K562 (cell line): ENCODE results near the gene PAQR6. TPM values are rescaled to one million over a fixed set of nuclear protein-coding genes. Genes with fewer than 3 reads are reported as not detected.

Experiments used
- CCAR2 ChIP-seq: fragments of 200-400 bp; formaldehyde crosslinking; IDR thresholded peaks from 2 replicates; pipeline ENCODE4 v1.6.1; 2017; ENCODE audit warnings: mild to moderate bottlenecking, low read depth, low read length
- CREBBP ChIP-seq: IDR thresholded peaks from one replicate; pipeline ENCODE4 v1.6.1; 2012; ENCODE audit warnings: low read depth, mild to moderate bottlenecking, control low read depth, inconsistent platforms, low read length
- DACH1 ChIP-seq: fragments of 450-650 bp; IDR thresholded peaks from 2 replicates; pipeline ENCODE4 v1.6.1; 2018; ENCODE audit not compliant: partially characterized antibody
- ESRRA ChIP-seq: fragments of 450-650 bp; IDR thresholded peaks from 2 replicates; pipeline ENCODE4 v1.6.1; 2014; ENCODE audit warnings: low read depth, mild to moderate bottlenecking, moderate library complexity, borderline replicate concordance
- GATA2 ChIP-seq: sonication (generic); formaldehyde crosslinking; IDR thresholded peaks from 2 replicates; pipeline ENCODE4 v1.4.0; 2020; ENCODE audit warnings: mild to moderate bottlenecking, missing genetic modification reagents
- KLF1 ChIP-seq: fragments of 450-650 bp; IDR thresholded peaks from 2 replicates; pipeline ENCODE4 v1.6.1; 2016; ENCODE audit warnings: missing genetic modification characterization, missing compliant biosample characterization
- MEF2D ChIP-seq: conservative IDR thresholded peaks from 2 replicates; pipeline ENCODE4 v1.6.1; 2016; ENCODE audit warnings: low read depth, missing genetic modification characterization, missing compliant biosample characterization
- MTA3 ChIP-seq: fragments of 450-650 bp; formaldehyde crosslinking; IDR thresholded peaks from 2 replicates; pipeline ENCODE4 v1.6.1; 2017; ENCODE audit warnings: mild to moderate bottlenecking, borderline replicate concordance
- NFE2L1 ChIP-seq: fragments of 450-650 bp; IDR thresholded peaks from 2 replicates; pipeline ENCODE4 v1.6.1; 2016; ENCODE audit warnings: missing genetic modification characterization, low read depth, mild to moderate bottlenecking, missing compliant biosample characterization, moderate library complexity, borderline replicate concordance
- NR2C2 ChIP-seq, 2 experiments: fragments of 200-800 bp in 1 of 2; sonication (Bioruptor generic) in 1 of 2; sonication (generic) in 1 of 2; formaldehyde crosslinking in 1 of 2; IDR thresholded peaks; 2 replicates each; pipeline versions ENCODE4 v1.6.1 to v1.8.0; 2016 to 2022; ENCODE audit warnings: mild to moderate bottlenecking in 1 of 2, missing compliant biosample characterization in 1 of 2, missing genetic modification characterization in 1 of 2, missing genetic modification reagents in 1 of 2
- RBM17 ChIP-seq: fragments of 200-400 bp; formaldehyde crosslinking; IDR thresholded peaks from 2 replicates; pipeline ENCODE4 v1.6.1; 2017; ENCODE audit warnings: low read depth, mild to moderate bottlenecking, low read length, borderline replicate concordance
- RUNX1 ChIP-seq: sonication (generic); IDR thresholded peaks from 2 replicates; pipeline ENCODE4 v1.6.1; 2016; ENCODE audit warnings: antibody characterized with exemption, low read depth
- SIX5 ChIP-seq, 2 experiments: IDR thresholded peaks; 2 replicates each; pipeline ENCODE4 v1.6.1; 2011; ENCODE audit warnings: low read length in 2 of 2, borderline replicate concordance in 1 of 2, low read depth in 1 of 2, mild to moderate bottlenecking in 1 of 2, moderate library complexity in 1 of 2; ENCODE audit not compliant: insufficient read depth in 1 of 2
- TAF7 ChIP-seq: fragments of 450-650 bp; IDR thresholded peaks from 2 replicates; pipeline ENCODE4 v1.6.1; 2016; ENCODE audit warnings: missing genetic modification characterization, missing compliant biosample characterization
- ZFPM2 ChIP-seq: fragments of 250-450 bp; sonication (Bioruptor Pico); IDR thresholded peaks from 2 replicates; pipeline ENCODE4 v1.5.1; 2022; ENCODE audit warnings: mild to moderate bottlenecking
- ZNF347 ChIP-seq: fragments of 450-650 bp; formaldehyde crosslinking; IDR thresholded peaks from 2 replicates; pipeline ENCODE4 v1.4.0; 2020; ENCODE audit warnings: low read depth, mild to moderate bottlenecking, moderate library complexity
- ZNF444 ChIP-seq: fragments of 250-450 bp; sonication (Bioruptor Pico); IDR thresholded peaks from 2 replicates; pipeline ENCODE4 v1.4.0; 2020; ENCODE audit warnings: mild to moderate bottlenecking, moderate library complexity
- ZNF589 ChIP-seq: fragments of 200-800 bp; sonication (Bioruptor generic); IDR thresholded peaks from 2 replicates; pipeline ENCODE4 v1.6.1; 2016; ENCODE audit warnings: low read depth, missing genetic modification characterization, missing compliant biosample characterization
- polyA plus RNA-seq, 8 experiments: library from polyadenylated mRNA; depleted of rRNA in 4 of 8; stranded (reverse) in 5 of 8; unstranded in 3 of 8; fragments of >200 nt; fragmentation: Nextera tagmentation in 2 of 8; fragmentation: Illumina TruSeq in 1 of 8; extraction: Ambion mirVana in 2 of 8; extraction: Trizol in 1 of 8; gene quantifications; 2 replicates each; pipeline versions ENCODE4 v1.2.1 to v1.2.3, GENCODE V29; 2011 to 2014; ENCODE audit warnings: inconsistent platforms in 1 of 8, missing spikeins in 1 of 8
- total RNA-seq, 7 experiments: library from RNA; depleted of rRNA in 6 of 7; stranded (reverse); fragments of >200 nt in 6 of 7; fragmentation: Illumina TruSeq in 2 of 7; extraction: Trizol in 2 of 7; gene quantifications; 2 replicates each; pipeline versions ENCODE4 v1.2.1 to v1.2.3, GENCODE V29; 2011 to 2021; ENCODE audit warnings: low replicate concordance in 1 of 7
- TF ChIP-seq, protein P1 (sequence below): fragments of 200-600 bp; sonication (generic); IDR thresholded peaks from one replicate; pipeline ENCODE4 v1.6.1; 2012; ENCODE audit warnings: mild to moderate bottlenecking, low read depth, low read length, inconsistent platforms

PAQR6 gene
- total and polyA plus RNA-seq, 9 of the 15 experiments (the other 6 are each of a cell fraction or from before 2014, with no cell fraction given): 0.07 to 1.8 (median 0.62) TPM

DNA sequence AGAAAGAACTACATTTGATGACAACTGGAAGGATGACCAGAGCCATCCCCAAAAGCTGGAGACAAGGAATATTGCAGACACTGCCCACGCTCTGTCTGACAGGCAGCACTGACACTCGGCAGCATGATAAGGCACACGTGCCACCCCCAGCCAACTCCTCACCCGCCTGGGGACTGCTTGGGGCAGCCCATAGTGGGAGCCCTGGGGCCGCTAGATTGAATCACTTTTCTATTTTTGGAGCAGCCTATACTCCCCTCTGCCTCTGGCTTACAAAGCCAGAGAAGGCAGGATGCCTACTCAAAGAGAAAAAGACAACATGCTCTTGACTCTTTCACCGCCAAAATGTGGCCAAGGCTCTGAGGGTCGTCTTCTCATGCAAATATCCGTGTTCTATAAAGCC lies 33.4 kb upstream of the PAQR6 start (continued):
- TF ChIP-seq ZNF444: no peak
- no peak for TF ChIP-seq MTA3
- TF ChIP-seq CREBBP: no peak
- no peak for TF ChIP-seq DACH1
- TF ChIP-seq SIX5 (IDR thresholded peaks at IDR 0.05; ENCODE audit: borderline replicate concordance in 1 of 2, insufficient read depth in 1 of 2, low read depth in 1 of 2, low read length in 2 of 2): no peak
- no peak for TF ChIP-seq NR2C2 (CRISPR knock-in tag; IDR thresholded peaks at IDR 0.05)
- no peak for TF ChIP-seq NR2C2 (tag; IDR thresholded peaks at IDR 0.05)
- TF ChIP-seq NFE2L1: no peak
- no peak for TF ChIP-seq CCAR2
- no peak for TF ChIP-seq GATA2
- peak; percentile 94 for TF ChIP-seq MEF2D
- no peak for TF ChIP-seq KLF1 (tag)
- no peak for TF ChIP-seq ZFPM2 (CRISPR knock-in tag)
- no peak for TF ChIP-seq RUNX1
- TF ChIP-seq ZNF589 (CRISPR knock-in tag): no peak
- no peak for TF ChIP-seq ESRRA
- no peak for TF ChIP-seq TAF7 (tag)
- TF ChIP-seq, protein P1, sequence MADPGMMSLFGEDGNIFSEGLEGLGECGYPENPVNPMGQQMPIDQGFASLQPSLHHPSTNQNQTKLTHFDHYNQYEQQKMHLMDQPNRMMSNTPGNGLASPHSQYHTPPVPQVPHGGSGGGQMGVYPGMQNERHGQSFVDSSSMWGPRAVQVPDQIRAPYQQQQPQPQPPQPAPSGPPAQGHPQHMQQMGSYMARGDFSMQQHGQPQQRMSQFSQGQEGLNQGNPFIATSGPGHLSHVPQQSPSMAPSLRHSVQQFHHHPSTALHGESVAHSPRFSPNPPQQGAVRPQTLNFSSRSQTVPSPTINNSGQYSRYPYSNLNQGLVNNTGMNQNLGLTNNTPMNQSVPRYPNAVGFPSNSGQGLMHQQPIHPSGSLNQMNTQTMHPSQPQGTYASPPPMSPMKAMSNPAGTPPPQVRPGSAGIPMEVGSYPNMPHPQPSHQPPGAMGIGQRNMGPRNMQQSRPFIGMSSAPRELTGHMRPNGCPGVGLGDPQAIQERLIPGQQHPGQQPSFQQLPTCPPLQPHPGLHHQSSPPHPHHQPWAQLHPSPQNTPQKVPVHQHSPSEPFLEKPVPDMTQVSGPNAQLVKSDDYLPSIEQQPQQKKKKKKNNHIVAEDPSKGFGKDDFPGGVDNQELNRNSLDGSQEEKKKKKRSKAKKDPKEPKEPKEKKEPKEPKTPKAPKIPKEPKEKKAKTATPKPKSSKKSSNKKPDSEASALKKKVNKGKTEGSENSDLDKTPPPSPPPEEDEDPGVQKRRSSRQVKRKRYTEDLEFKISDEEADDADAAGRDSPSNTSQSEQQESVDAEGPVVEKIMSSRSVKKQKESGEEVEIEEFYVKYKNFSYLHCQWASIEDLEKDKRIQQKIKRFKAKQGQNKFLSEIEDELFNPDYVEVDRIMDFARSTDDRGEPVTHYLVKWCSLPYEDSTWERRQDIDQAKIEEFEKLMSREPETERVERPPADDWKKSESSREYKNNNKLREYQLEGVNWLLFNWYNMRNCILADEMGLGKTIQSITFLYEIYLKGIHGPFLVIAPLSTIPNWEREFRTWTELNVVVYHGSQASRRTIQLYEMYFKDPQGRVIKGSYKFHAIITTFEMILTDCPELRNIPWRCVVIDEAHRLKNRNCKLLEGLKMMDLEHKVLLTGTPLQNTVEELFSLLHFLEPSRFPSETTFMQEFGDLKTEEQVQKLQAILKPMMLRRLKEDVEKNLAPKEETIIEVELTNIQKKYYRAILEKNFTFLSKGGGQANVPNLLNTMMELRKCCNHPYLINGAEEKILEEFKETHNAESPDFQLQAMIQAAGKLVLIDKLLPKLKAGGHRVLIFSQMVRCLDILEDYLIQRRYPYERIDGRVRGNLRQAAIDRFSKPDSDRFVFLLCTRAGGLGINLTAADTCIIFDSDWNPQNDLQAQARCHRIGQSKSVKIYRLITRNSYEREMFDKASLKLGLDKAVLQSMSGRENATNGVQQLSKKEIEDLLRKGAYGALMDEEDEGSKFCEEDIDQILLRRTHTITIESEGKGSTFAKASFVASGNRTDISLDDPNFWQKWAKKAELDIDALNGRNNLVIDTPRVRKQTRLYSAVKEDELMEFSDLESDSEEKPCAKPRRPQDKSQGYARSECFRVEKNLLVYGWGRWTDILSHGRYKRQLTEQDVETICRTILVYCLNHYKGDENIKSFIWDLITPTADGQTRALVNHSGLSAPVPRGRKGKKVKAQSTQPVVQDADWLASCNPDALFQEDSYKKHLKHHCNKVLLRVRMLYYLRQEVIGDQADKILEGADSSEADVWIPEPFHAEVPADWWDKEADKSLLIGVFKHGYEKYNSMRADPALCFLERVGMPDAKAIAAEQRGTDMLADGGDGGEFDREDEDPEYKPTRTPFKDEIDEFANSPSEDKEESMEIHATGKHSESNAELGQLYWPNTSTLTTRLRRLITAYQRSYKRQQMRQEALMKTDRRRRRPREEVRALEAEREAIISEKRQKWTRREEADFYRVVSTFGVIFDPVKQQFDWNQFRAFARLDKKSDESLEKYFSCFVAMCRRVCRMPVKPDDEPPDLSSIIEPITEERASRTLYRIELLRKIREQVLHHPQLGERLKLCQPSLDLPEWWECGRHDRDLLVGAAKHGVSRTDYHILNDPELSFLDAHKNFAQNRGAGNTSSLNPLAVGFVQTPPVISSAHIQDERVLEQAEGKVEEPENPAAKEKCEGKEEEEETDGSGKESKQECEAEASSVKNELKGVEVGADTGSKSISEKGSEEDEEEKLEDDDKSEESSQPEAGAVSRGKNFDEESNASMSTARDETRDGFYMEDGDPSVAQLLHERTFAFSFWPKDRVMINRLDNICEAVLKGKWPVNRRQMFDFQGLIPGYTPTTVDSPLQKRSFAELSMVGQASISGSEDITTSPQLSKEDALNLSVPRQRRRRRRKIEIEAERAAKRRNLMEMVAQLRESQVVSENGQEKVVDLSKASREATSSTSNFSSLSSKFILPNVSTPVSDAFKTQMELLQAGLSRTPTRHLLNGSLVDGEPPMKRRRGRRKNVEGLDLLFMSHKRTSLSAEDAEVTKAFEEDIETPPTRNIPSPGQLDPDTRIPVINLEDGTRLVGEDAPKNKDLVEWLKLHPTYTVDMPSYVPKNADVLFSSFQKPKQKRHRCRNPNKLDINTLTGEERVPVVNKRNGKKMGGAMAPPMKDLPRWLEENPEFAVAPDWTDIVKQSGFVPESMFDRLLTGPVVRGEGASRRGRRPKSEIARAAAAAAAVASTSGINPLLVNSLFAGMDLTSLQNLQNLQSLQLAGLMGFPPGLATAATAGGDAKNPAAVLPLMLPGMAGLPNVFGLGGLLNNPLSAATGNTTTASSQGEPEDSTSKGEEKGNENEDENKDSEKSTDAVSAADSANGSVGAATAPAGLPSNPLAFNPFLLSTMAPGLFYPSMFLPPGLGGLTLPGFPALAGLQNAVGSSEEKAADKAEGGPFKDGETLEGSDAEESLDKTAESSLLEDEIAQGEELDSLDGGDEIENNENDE: no peak
- TF ChIP-seq ZNF347 (CRISPR knock-in tag): no peak
- TF ChIP-seq RBM17: no peak
